CD4-positive, alpha-beta T cell (primary cell): Measurements from ENCODE around the gene C19orf47. TPM values are rescaled to one million over a fixed set of nuclear protein-coding genes. Genes with fewer than 3 reads are reported as not detected.

Experiments
- ATAC-seq: fragments of 200-7000 bp; cut with Tn5 transposase; one replicate; pipeline ENCODE4 v1.10.0; 2022; ENCODE audit warnings: mild to moderate bottlenecking; ENCODE audit not compliant: poor library complexity
- CTCF ChIA-PET: fragments of 350-600 bp; sonication (Branson Sonifier 250); formaldehyde crosslinking; loops from one replicate; lab custom pipeline; 2021; ENCODE audit warnings: antibody characterized with exemption, inconsistent platforms; lab: Charles Lee
- POLR2A ChIA-PET: fragments of 350-600 bp; sonication (Branson Sonifier 250); formaldehyde crosslinking; loops from one replicate; lab custom pipeline; 2021; ENCODE audit warnings: antibody characterized with exemption, inconsistent platforms; lab: Charles Lee
- DNase-seq, 14 experiments: peaks; one replicate each; pipeline ENCODE4 v3.0.0-alpha.2; 2013 to 2020; ENCODE audit warnings: mixed read lengths in 2 of 14
- H3K27ac ChIP-seq, 2 donors: one replicate each; pipeline versions ENCODE4 v1.5.1 to v1.7.0; 2013; ENCODE audit warnings: low read length in 2 of 2, low read depth in 1 of 2, mild to moderate bottlenecking in 1 of 2
- H3K27me3 ChIP-seq, 2 experiments: 1 replicate in 1 of 2; 2 replicates in 1 of 2; pipeline versions ENCODE4 v1.6.1 to v1.7.0; 2013; ENCODE audit warnings: low read length in 2 of 2, control low read depth in 1 of 2, mild to moderate bottlenecking in 1 of 2, moderate library complexity in 1 of 2; ENCODE audit not compliant: insufficient read depth in 2 of 2, control insufficient read depth in 1 of 2
- H3K36me3 ChIP-seq: one replicate; pipeline ENCODE4 v1.6.1; 2013; ENCODE audit warnings: low read length, control low read depth; ENCODE audit not compliant: insufficient read depth
- H3K4me1 ChIP-seq: one replicate; pipeline ENCODE4 v1.6.1; 2013; ENCODE audit warnings: low read length, control low read depth; ENCODE audit not compliant: insufficient read depth
- H3K4me3 ChIP-seq: one replicate; pipeline ENCODE4 v1.5.1; 2013; ENCODE audit warnings: mild to moderate bottlenecking, low read length, moderate library complexity
- H3K9me3 ChIP-seq, 2 experiments: 1 replicate in 1 of 2; 2 replicates in 1 of 2; pipeline versions ENCODE4 v1.6.1 to v1.7.0; 2013; ENCODE audit warnings: low read length in 2 of 2, mild to moderate bottlenecking in 2 of 2, control low read depth in 1 of 2, moderate library complexity in 1 of 2; ENCODE audit not compliant: control insufficient read depth in 1 of 2, insufficient read depth in 1 of 2
- H3K27ac Mint-ChIP-seq: one replicate; pipeline ENCODE4 v1.8.0; 2020; ENCODE audit warnings: mixed read lengths
- H3K27me3 Mint-ChIP-seq: one replicate; pipeline ENCODE4 v1.8.0; 2021; ENCODE audit warnings: mixed read lengths
- H3K36me3 Mint-ChIP-seq: one replicate; pipeline ENCODE4 v1.8.0; 2021; ENCODE audit warnings: low read depth, mixed read lengths
- H3K4me1 Mint-ChIP-seq: one replicate; pipeline ENCODE4 v1.8.0; 2021; ENCODE audit warnings: low read depth, mixed read lengths
- H3K4me3 Mint-ChIP-seq: one replicate; pipeline ENCODE4 v1.8.0; 2020; ENCODE audit warnings: mild to moderate bottlenecking, mixed read lengths
- H3K9me3 Mint-ChIP-seq: one replicate; pipeline ENCODE4 v1.8.0; 2020; ENCODE audit warnings: mixed read lengths
- intact Hi-C, 2 experiments: fragments of 100-400 bp; cut with DNase I in 1 of 2; cut with micrococcal nuclease in 1 of 2; formaldehyde crosslinking; loops; one replicate each; pipeline versions ENCODE4 v1.15.1 to v1.9.0; 2023 to 2025; cut with DNase I, micrococcal nuclease
- total RNA-seq, 174 experiments: library from RNA in 2 of 174; stranded (reverse) in 2 of 174; gene quantifications; one replicate each; pipeline ENCODE4 v1.2.3 and lab custom pipeline; 2021 to 2026
- TF ChIP-seq, protein P1 (sequence below): fragments of 200-600 bp; IDR thresholded peaks from one replicate; pipeline ENCODE4 v1.8.0; 2022; ENCODE audit warnings: antibody characterized with exemption, mild to moderate bottlenecking

Gene C19orf47
- total RNA-seq, 2 experiments from 2014 or later = 10.1 to 11.2 TPM

DNA sequence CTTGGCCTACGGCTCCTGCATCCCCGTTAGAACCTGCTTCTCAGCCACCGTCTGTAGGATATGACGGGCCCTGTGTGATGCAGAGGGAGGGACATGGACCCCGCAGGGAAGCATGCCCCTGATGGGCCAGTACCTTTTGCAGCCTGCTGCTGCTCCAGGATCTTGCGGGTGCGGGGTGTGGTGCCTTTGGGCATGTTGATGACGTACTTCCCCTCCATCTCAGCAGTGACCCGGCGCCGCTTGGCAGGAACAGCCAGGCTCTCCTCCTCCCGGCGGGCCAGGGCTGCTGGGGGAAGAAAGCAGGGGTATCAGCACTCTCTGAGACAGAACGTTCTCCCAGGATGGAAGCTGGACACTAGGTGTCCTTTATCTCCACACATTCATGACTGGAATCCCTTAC is 22.0 kb downstream of the C19orf47 start:
- TF ChIP-seq, protein P1, sequence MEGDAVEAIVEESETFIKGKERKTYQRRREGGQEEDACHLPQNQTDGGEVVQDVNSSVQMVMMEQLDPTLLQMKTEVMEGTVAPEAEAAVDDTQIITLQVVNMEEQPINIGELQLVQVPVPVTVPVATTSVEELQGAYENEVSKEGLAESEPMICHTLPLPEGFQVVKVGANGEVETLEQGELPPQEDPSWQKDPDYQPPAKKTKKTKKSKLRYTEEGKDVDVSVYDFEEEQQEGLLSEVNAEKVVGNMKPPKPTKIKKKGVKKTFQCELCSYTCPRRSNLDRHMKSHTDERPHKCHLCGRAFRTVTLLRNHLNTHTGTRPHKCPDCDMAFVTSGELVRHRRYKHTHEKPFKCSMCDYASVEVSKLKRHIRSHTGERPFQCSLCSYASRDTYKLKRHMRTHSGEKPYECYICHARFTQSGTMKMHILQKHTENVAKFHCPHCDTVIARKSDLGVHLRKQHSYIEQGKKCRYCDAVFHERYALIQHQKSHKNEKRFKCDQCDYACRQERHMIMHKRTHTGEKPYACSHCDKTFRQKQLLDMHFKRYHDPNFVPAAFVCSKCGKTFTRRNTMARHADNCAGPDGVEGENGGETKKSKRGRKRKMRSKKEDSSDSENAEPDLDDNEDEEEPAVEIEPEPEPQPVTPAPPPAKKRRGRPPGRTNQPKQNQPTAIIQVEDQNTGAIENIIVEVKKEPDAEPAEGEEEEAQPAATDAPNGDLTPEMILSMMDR = no peak
- no peak overlapping the region for H3K27ac ChIP-seq
- peaks cover 68% of the 10 kb centered on the region for H3K36me3 ChIP-seq

DNA sequence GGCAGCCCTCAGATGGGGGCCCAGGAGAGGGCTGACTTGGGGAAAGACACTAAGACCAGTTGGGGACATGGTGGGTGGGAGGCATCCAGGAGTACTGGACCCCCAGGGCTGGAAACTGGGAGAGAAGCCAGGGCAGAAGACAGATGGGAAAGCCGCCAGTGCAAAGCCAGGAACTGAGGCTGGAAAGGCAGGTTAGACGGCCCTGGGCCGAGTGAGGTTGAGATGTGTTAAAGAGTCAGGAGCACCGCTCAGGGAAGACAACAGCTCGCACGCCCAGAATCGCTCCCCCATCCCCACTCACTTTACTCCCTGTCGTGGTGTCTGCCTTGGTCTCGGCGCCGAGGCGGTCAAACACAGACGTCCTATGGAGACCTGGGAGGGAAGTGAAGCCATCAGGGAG is 24.5 kb downstream of the C19orf47 start:
- no peak overlapping the region for H3K27ac Mint-ChIP-seq
- TF ChIP-seq, protein P1 = no peak
- CTCF ChIA-PET = no interaction called here

More for the DNA sequence above, 22.0 kb downstream of the C19orf47 start:
- peaks cover 91% of the 10 kb centered on the region for H3K36me3 Mint-ChIP-seq
- Histone ChIP-seq H3K27me3 (no peaks in the 10 kb centered on the region), H3K9me3 (no peaks in the 10 kb centered on the region), H3K4me3 (no peak overlapping the region), H3K4me1 (no peaks in the 10 kb centered on the region)
- H3K4me1 Mint-ChIP-seq = no peaks in the 10 kb centered on the region
- DNase-seq (no peak), ATAC-seq (no peak)
- POLR2A ChIA-PET = no interaction called here
- H3K27ac Mint-ChIP-seq = no peak overlapping the region
- H3K27me3 Mint-ChIP-seq = no peaks in the 10 kb centered on the region
- intact Hi-C loops = no loop called here
- no peaks in the 10 kb centered on the region for H3K9me3 Mint-ChIP-seq
- CTCF ChIA-PET = no interaction called here
- H3K4me3 Mint-ChIP-seq = no peak overlapping the region

DNA sequence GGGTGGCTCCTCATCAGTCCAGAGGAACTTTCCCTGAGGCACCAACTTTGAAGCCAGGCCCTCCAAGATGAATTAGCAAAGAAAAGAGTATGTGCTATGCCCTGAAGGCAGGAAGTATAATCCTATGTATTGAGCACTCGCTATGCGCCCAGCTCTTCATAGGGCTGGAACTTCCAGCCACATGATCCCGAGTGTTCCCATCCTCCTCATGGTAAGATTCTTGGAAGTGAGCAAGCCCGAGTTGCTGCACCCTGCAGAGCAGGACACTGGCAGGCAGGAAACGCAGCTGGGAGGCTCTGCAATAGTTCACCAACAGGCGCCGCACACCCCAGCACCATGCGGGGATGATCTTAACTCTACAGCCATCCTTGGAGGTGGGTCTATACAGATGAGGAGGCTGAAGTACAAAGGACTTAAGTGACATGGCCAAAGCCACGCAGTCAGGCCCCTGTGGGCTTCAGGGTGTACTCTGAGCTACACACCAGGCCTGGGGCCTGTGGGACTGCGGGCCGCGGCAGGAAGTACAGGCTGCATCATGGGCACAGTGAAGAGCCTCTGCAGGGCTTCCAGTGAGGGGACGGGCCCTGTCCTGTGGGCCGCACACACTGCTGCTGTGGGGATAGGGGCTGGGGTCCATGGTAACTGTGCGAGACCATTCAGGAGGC is 25.1 kb downstream of the C19orf47 start:
- Histone ChIP-seq H3K27me3 (no peaks in the 10 kb centered on the region), H3K4me3 (no peak overlapping the region), H3K27ac (no peak overlapping the region), H3K9me3 (no peaks in the 10 kb centered on the region), H3K36me3 (peaks cover 66% of the 10 kb centered on the region), H3K4me1 (no peaks in the 10 kb centered on the region)
- ATAC-seq (no peak), DNase-seq (no peak)
- Mint-ChIP-seq H3K27ac (no peak overlapping the region), H3K4me1 (no peaks in the 10 kb centered on the region), H3K36me3 (peaks cover 76% of the 10 kb centered on the region), H3K27me3 (no peaks in the 10 kb centered on the region), H3K9me3 (no peaks in the 10 kb centered on the region), H3K4me3 (no peak overlapping the region)
- POLR2A ChIA-PET = no interaction called here
- CTCF ChIA-PET = no interaction called here
- intact Hi-C loops = no loop called here
- TF ChIP-seq, protein P1 = no peak

More for the DNA sequence above, 24.5 kb downstream of the C19orf47 start:
- POLR2A ChIA-PET = no interaction called here
- H3K27ac ChIP-seq = no peak overlapping the region
- intact Hi-C loops = no loop called here
- H3K27me3 ChIP-seq = no peaks in the 10 kb centered on the region
- H3K4me3 ChIP-seq = no peak overlapping the region
- ATAC-seq (no peak), DNase-seq (no peak)
- peaks cover 67% of the 10 kb centered on the region for H3K36me3 ChIP-seq
- H3K4me1 ChIP-seq = no peaks in the 10 kb centered on the region
- Mint-ChIP-seq H3K27me3 (no peaks in the 10 kb centered on the region), H3K4me3 (no peak overlapping the region), H3K9me3 (no peaks in the 10 kb centered on the region), H3K4me1 (no peaks in the 10 kb centered on the region), H3K36me3 (peaks cover 81% of the 10 kb centered on the region)
- no peaks in the 10 kb centered on the region for H3K9me3 ChIP-seq
